Peyer's patch (tissue), 4 donors: ENCODE measurements around the gene EIF2AK3. TPM values are rescaled to one million over a fixed set of nuclear protein-coding genes. Genes with fewer than 3 reads are reported as not detected.
"Not testable (repeated sequence)": the region's sequence is repeated elsewhere in the genome, so short reads cannot be mapped to it uniquely, and the experiment has no call there.

Source experiments
- DNase-seq, 3 donors: peaks; one replicate each; pipeline ENCODE4 v3.0.0-alpha.2; 2017 to 2019
- H3K27ac ChIP-seq, 4 donors: fragments of 200-600 bp; sonication (generic); one replicate each; pipeline ENCODE4 v1.5.1; 2016 to 2019
- H3K27me3 ChIP-seq, 2 donors: fragments of 200-600 bp; sonication (generic); one replicate each; pipeline ENCODE4 v1.5.1; 2019
- H3K36me3 ChIP-seq, 3 donors: fragments of 200-600 bp; sonication (generic); one replicate each; pipeline ENCODE4 v1.5.1; 2016 to 2019
- H3K4me1 ChIP-seq, 4 donors: fragments of 200-600 bp; sonication (generic); one replicate each; pipeline ENCODE4 v1.5.1; 2016 to 2019
- H3K4me3 ChIP-seq, 4 donors: fragments of 200-600 bp; sonication (generic); 1 replicate in 3 of 4; 2 replicates in 1 of 4; pipeline ENCODE4 v1.5.1; 2016 to 2019; ENCODE audit warnings: mild to moderate bottlenecking in 1 of 4
- H3K9me3 ChIP-seq, 4 donors: fragments of 200-600 bp; sonication (generic); one replicate each; pipeline ENCODE4 v1.5.1; 2016 to 2019; ENCODE audit warnings: mild to moderate bottlenecking in 1 of 4
- POLR2A ChIP-seq, 2 donors: fragments of 450-650 bp; IDR thresholded peaks; one replicate each; pipeline ENCODE4 v1.5.1; 2017; ENCODE audit warnings: antibody characterized with exemption in 2 of 2, mild to moderate bottlenecking in 2 of 2, moderate library complexity in 2 of 2
- total RNA-seq, 4 donors: library from RNA; depleted of rRNA; stranded (reverse); fragments of >200 nt; gene quantifications; one replicate each; pipeline ENCODE4 v1.1.0, GENCODE V29; 2016
- TF ChIP-seq, protein P1 (sequence below), 6 experiments: fragments of 450-650 bp in 4 of 6; fragments of 200-600 bp in 2 of 6; sonication (generic) in 1 of 6; IDR thresholded peaks; one replicate each; pipeline ENCODE4 v1.5.1; 2017 to 2019; ENCODE audit warnings: antibody characterized with exemption in 6 of 6, mild to moderate bottlenecking in 3 of 6, moderate library complexity in 1 of 6

Gene EIF2AK3
- total RNA-seq, 4 donors from 2014 or later: 17.1 to 93.3 (median 18.6) TPM

DNA sequence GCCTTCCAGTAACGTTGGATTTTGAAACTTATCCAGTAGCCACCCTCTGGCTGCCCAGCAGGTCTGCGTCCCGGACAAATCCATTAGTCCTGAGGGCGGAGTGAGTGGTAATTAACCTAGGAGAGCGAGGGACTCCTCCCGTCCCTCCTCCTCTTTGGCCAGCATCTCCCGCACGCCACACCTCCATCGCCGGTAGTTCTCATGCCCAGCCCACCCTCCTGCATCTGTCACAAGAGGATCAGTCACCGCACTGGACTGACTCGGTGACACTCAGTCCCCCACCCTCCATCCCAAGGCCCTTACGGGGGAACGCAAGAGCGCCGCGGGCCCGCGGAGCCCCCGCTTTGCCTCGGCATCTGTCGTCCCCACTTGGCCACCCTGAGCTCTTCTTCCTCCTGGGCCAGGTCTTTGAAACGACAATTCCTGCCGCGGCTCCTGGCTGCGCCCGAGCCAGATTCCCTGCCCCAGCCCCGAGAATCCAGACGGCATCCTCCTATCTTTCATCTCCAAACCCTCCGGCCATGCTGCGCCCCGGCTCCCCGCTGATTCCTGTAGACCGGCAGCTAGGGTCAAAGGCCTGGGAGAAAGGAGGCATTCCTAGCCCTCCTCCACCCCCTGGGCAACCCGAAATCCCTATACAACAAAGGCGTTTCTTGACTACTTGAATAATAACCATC lies 77.5 kb downstream of the EIF2AK3 start:
- no peak for DNase-seq
- no peak for TF ChIP-seq POLR2A (IDR thresholded peaks at IDR 0.05)
- H3K4me3 ChIP-seq: no peak overlapping the region

DNA sequence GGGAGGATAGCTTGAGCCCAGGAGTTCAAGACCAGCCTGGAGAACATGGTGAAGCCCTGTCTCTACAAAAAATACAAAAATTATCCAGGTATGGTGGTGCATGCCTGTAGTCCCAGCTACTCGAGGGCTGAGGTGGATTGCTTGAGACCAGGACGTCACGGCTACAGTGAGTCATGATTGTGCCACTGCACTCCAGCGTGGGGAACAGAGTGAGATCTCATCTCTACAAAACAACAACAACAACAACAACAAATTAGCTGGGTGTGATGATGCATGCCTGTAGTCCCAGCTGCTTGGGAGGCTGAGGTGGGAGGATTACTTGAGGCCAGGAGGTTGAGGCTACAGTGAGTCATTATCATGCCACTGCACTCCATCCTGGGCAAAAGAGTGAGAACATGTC lies 81.0 kb downstream of the EIF2AK3 start:
- not testable (repeated sequence) for DNase-seq, H3K9me3 ChIP-seq, H3K27ac ChIP-seq, H3K4me1 ChIP-seq, H3K36me3 ChIP-seq, H3K27me3 ChIP-seq, H3K4me3 ChIP-seq

More for the DNA sequence above, 77.5 kb downstream of the EIF2AK3 start:
- no peaks in the 10 kb centered on the region for H3K27me3 ChIP-seq
- H3K27ac ChIP-seq: no peak overlapping the region
- H3K4me1 ChIP-seq: no peaks in the 10 kb centered on the region
- H3K9me3 ChIP-seq: no peaks in the 10 kb centered on the region
- H3K36me3 ChIP-seq: no peaks in the 10 kb centered on the region

DNA sequence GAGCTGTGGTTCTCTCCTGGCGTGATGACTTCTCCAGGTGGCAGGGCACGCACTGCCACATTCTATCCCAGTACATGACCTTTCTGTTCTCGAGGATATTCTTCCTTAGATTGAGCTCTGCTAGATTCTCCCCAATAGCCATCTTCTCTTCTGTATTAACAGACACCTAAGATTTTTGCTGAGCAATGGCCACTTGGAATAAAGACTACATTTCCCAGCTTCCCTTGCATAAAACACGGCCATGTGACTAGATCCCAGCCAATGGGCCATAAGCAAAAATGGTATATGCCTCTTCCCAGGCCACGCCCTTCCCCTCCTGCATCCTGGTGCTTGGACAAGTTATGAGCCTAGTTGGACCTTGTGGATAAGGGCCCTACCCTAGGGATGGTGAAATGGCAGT lies 82.1 kb downstream of the EIF2AK3 start:
- no peaks in the 10 kb centered on the region for H3K27me3 ChIP-seq
- no peaks in the 10 kb centered on the region for H3K9me3 ChIP-seq
- no peak for DNase-seq
- TF ChIP-seq, protein P1, sequence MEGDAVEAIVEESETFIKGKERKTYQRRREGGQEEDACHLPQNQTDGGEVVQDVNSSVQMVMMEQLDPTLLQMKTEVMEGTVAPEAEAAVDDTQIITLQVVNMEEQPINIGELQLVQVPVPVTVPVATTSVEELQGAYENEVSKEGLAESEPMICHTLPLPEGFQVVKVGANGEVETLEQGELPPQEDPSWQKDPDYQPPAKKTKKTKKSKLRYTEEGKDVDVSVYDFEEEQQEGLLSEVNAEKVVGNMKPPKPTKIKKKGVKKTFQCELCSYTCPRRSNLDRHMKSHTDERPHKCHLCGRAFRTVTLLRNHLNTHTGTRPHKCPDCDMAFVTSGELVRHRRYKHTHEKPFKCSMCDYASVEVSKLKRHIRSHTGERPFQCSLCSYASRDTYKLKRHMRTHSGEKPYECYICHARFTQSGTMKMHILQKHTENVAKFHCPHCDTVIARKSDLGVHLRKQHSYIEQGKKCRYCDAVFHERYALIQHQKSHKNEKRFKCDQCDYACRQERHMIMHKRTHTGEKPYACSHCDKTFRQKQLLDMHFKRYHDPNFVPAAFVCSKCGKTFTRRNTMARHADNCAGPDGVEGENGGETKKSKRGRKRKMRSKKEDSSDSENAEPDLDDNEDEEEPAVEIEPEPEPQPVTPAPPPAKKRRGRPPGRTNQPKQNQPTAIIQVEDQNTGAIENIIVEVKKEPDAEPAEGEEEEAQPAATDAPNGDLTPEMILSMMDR (IDR thresholded peaks at IDR 0.05): no peak
- TF ChIP-seq POLR2A (IDR thresholded peaks at IDR 0.05): no peak
- H3K4me3 ChIP-seq: no peak overlapping the region
- H3K27ac ChIP-seq: no peak overlapping the region
- no peaks in the 10 kb centered on the region for H3K4me1 ChIP-seq
- no peaks in the 10 kb centered on the region for H3K36me3 ChIP-seq

DNA sequence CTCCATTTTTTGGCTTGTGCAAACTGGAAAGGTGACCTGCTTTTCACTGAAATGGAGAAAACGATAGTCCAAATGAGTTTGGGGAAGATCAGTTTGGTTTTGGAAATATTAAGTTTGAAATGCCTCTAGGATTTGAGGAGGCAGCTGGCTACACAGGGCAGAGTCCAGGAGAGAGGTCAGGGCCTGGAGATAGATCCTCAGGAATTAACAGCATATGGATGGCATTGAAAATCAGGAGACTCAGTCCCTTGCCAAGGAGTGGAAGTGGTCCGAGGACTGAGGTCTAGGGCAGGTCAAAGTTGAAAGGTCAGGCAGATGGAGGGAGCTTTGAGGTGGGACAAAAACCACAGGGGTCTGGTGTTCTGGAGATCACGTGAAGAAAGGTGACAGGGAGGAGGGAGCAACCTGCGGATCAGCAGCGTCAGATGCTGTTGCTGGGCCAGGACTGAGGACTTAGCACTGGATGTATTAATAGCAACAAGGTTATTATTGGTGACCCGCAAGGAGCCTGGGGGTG lies 83.7 kb downstream of the EIF2AK3 start:
- Histone ChIP-seq H3K27me3 (no peaks in the 10 kb centered on the region), H3K4me1 (no peaks in the 10 kb centered on the region), H3K27ac (no peak overlapping the region), H3K4me3 (no peak overlapping the region), H3K36me3 (no peaks in the 10 kb centered on the region), H3K9me3 (no peaks in the 10 kb centered on the region)
- TF ChIP-seq, protein P1 (IDR thresholded peaks at IDR 0.05): no peak
- TF ChIP-seq POLR2A (IDR thresholded peaks at IDR 0.05): no peak
- no peak for DNase-seq

DNA sequence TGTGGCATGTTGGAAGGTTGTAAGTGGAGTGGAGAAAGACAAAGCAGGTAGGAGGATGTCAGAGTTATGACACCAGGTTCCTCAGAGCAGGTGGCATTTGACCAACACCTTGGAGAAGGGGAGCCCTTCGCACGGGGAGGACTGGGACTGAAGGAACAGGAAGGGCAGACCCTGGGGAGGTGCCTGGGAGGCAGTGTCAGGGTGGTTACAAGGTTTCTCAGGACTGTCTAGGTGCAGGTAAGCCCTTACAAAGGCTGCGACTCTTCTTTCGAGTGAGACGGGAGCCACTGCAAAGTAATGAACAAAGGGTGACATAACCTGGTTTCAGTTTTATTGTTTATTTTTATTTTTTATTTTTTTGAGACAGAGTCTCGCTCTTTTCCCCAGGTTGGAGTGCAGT lies 84.6 kb downstream of the EIF2AK3 start:
- Histone ChIP-seq H3K4me3 (no peak overlapping the region), H3K36me3 (no peaks in the 10 kb centered on the region), H3K4me1 (no peaks in the 10 kb centered on the region), H3K27me3 (no peaks in the 10 kb centered on the region), H3K9me3 (no peaks in the 10 kb centered on the region), H3K27ac (no peak overlapping the region)
- TF ChIP-seq, protein P1 (IDR thresholded peaks at IDR 0.05): no peak
- no peak for TF ChIP-seq POLR2A (IDR thresholded peaks at IDR 0.05)
- no peak for DNase-seq

DNA sequence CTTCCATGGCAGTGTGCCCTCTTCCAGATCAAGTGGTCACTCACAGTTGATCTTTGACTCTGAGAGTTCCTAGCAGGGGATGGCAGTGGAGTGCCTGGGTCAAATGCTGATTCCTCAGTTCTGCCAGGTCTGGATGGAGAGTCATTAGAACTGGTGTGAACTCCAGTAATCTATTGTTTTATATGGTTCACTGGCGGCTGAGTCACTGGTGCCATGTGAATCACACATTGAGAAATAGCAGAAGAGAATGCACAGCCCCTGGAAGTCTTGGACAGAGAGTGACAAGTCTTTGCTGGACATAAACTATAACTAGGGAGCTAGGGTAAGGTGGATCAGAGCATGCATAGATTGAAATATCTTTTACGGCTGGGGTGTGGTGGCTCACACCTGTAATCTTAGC lies 86.9 kb downstream of the EIF2AK3 start:
- no peak for DNase-seq

More for the DNA sequence above, 86.9 kb downstream of the EIF2AK3 start:
- Histone ChIP-seq H3K36me3 (no peaks in the 10 kb centered on the region), H3K27me3 (no peaks in the 10 kb centered on the region), H3K4me1 (no peaks in the 10 kb centered on the region), H3K9me3 (no peaks in the 10 kb centered on the region), H3K27ac (no peak overlapping the region), H3K4me3 (no peak overlapping the region)
- TF ChIP-seq POLR2A (IDR thresholded peaks at IDR 0.05): no peak
- TF ChIP-seq, protein P1 (IDR thresholded peaks at IDR 0.05): no peak
